Measurements from ENCODE around the gene AFDN. TPM values are rescaled to one million over a fixed set of nuclear protein-coding genes. Genes with fewer than 3 reads are reported as not detected.

AFDN gene
- total RNA-seq, 1 donor from 2014 or later, result 142 TPM

GRCh38 chr6:168018664-168019063 lies 192.0 kb downstream of the AFDN start:
- no peak for DNase-seq (ENCODE audit: low read depth)

GRCh38 chr6:168020242-168020641 lies 193.5 kb downstream of the AFDN start:
- DNase-seq (ENCODE audit: low read depth), result no peak

GRCh38 chr6:168021581-168021980 lies 194.9 kb downstream of the AFDN start:
- no peak for DNase-seq (ENCODE audit: low read depth)

Other genes with a start within 250 kb of the AFDN start
- 0.05 TPM in 1 of 2 replicates, not detected in the other for gene KIF25, start 170.8 kb downstream of the AFDN start, total RNA-seq